ENCODE measurements around the gene NUTF2.
"Not testable (repeated sequence)": the region's sequence is repeated elsewhere in the genome, so short reads cannot be mapped to it uniquely, and the experiment has no call there.

Gene NUTF2

DNA sequence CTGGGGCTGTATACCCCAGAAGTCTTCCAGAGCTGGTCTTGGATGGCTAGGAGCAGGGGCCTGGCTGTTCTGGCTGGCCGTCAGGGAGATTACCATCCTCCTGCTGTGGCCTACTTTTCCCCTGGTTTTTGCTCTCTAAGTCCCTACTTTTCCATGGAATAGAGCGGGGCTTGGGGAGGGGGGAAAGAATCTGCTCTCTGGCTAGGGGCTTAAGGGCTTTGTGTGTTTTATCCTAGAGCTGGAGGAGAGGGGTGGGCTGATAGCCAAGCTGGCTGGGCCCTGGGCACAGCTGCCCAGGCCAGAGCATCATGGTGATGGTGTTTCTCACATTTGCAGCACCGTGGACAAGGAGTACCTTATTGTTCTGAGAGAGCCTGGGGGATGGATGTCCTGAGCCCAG lies 41.6 kb downstream of the NUTF2 start:
- no peak for DNase-seq

DNA sequence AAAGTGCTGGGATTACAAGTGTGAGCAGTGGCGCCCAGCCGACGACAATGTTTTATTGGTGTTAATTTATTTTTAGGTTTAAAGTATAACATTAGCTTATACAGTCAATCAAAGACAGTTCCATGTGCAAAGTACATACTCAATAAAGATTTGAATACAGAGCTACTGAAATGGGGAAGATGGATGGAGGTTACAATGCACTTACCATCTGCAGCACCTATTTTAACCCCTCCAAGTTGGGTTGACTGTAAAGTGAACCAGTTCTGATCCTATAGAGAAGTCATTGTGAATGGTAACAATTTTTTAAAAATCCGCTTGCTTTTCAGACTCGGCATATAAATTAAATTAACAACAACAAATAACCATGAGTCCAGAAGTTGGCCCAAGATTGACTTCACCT lies 45.6 kb downstream of the NUTF2 start:
- no peak for DNase-seq

GRCh38 chr16:67892899-67893742 lies 46.4 kb downstream of the NUTF2 start, which contains the start of gene PSKH1:
PSKH1 (plus strand) TSS chr16:67893254; CDS start chr16:67908750, 15,496 bp downstream.
- DNase-seq = peak; percentile 72

- no peak for DNase-seq
Measured at GRCh38 chr16:67893743-67894399, 47.1 kb downstream of the NUTF2 start.

DNA sequence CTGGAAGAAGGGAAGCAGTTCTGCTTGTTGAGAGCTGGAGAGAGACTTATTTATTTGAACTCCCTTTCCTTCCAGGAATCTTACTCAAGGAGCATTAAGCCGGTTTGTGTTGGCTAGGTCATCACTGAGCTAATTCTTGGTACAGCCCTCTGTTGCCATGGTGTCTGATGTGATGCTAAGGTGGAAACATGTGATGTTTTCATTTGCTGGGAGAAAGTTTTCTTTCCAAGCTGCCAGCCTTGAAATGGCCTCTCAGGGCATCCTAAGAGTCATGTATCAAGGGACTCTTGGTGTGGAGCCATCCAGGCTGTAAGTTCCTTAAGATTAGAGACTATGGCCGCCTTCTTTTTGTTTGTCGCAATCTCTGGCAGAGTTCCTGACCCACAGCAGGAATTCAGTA lies 50.5 kb downstream of the NUTF2 start:
- no peak for DNase-seq

DNA sequence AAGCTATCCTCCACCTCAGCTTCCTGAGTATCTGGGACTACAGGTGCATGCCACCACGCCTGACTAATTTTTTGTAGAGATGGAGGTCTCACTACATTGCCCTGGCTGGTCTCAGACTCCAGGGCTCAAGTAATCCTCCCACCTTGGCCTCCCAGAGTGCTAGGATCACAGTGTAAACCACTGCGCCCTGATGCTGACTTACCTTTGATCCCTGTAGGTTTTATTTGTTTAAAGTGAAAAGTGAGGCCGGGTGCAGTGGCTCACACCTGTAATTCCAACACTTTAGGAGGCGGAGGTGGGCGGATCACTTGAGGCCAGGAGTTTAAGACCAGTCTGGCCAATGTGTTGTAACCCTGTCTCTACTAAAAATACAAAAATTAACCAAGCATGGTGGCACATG lies 55.0 kb downstream of the NUTF2 start:
- no peak for DNase-seq

GRCh38 chr16:67902831-67903230 lies 56.1 kb downstream of the NUTF2 start:
- DNase-seq = no peak

DNA sequence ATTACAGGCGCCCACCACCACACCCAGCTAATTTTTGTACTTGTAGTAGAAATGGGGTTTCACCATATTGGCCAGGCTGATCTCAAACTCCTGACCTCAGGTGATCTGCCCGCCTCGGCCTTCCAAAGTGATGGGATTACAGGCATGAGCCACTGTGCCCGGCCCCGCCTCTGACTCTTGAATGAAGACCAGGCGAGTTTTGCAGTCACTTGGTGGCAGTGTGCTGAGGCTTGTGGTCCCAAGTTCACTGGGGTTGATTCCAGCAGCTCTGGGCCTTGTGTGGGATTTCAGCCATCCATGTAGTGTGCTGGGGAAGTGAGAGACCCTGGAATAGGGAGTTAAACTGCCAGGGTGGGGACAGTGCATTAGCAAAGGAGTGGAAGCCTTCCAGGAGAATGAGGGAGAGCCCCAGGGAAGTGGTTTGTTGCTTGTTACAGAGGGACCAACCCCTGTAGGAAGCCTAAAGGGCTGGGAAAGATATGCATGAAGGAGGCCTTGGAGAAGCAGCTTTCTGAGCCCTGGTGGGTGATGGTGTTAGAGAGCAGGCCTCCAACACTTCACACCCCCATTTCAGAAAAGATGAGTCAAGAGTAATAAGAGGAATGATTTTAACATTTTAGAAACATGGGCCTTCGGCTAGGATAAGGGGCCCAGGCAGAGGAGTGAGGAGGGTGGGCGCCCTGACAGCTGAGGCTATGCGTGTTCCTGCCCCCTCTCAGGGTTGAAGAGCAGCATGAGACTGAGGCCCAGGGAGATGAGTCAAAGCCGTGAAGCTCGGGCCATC lies 60.9 kb downstream of the NUTF2 start:
- no peak for DNase-seq

DNA sequence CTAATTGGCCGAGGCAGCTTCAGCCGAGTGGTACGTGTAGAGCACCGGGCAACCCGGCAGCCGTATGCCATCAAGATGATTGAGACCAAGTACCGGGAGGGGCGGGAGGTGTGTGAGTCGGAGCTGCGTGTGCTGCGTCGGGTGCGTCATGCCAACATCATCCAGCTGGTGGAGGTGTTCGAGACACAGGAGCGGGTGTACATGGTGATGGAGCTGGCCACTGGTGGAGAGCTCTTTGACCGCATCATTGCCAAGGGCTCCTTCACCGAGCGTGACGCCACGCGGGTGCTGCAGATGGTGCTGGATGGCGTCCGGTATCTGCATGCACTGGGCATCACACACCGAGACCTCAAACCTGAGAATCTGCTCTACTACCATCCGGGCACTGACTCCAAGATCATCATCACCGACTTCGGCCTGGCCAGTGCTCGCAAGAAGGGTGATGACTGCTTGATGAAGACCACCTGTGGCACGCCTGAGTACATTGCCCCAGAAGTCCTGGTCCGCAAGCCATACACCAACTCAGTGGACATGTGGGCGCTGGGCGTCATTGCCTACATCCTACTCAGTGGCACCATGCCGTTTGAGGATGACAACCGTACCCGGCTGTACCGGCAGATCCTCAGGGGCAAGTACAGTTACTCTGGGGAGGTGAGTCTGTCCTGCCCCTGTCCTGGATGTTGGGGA lies 62.5 kb downstream of the NUTF2 start:
- DNase-seq = no peak

DNA sequence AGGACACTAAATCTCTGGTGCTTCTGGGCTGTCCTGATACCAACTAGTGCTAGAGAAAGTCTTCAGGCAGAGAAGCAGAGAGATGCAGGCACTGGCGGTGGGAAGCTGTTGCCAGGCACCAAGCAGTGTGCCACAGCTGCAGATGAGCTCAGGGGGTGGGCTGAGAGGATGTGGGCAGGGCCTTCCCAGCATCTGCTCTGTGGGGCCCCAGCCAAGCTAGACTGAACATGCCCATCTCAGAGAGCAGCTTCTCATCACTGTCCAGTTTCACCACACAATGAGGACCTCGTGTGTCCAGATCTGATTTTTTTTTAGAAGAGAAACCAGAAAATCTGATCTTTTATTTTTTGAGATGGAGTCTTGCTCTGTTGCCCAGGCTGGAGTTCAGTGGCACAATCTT lies 63.4 kb downstream of the NUTF2 start:
- peak; percentile 39 for DNase-seq

DNA sequence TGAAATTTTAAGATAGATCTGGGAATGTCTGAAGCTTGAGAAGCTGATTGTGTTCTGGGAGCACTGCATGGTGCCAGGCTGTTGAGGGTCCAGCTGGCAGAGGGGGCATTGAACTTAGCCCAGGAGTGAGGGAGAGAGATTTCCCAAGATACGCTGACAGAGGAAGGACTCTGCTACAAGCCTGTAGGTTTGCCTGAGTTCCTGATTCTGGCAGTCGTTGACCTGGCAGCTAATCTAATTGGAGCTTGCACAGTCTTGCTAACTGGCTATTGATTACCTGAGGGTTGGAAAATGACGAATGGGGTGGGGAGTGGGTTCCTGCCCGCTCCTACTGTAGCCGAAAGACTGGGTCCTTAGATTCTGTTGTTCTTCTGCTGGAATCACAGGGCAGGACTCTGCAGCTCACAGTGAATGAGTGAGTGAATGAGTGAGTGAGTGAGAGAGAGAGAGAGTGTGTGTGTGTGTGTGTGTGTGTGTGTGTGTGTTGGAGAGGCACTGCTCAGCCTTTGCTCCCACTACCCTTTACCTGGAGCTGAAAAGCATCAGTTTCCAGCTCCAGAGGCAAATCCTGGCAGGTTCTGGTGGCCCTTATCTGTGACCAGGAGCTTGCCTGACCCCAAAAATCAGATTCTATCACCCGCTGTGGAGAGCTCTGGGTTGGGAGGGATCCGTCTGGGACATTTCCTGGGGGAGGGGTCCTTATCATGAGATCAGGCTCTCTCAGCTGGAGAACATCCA lies 68.2 kb downstream of the NUTF2 start:
- DNase-seq = no peak

GRCh38 chr16:67915496-67915769 lies 68.7 kb downstream of the NUTF2 start:
- DNase-seq = not testable (repeated sequence)

- no peak for DNase-seq
Measured at GRCh38 chr16:67915831-67916723, 69.3 kb downstream of the NUTF2 start.

GRCh38 chr16:67917140-67917851 lies 70.6 kb downstream of the NUTF2 start:
- DNase-seq = no peak

- no peak for DNase-seq
Measured at GRCh38 chr16:67917852-67918236, 71.1 kb downstream of the NUTF2 start.

DNA sequence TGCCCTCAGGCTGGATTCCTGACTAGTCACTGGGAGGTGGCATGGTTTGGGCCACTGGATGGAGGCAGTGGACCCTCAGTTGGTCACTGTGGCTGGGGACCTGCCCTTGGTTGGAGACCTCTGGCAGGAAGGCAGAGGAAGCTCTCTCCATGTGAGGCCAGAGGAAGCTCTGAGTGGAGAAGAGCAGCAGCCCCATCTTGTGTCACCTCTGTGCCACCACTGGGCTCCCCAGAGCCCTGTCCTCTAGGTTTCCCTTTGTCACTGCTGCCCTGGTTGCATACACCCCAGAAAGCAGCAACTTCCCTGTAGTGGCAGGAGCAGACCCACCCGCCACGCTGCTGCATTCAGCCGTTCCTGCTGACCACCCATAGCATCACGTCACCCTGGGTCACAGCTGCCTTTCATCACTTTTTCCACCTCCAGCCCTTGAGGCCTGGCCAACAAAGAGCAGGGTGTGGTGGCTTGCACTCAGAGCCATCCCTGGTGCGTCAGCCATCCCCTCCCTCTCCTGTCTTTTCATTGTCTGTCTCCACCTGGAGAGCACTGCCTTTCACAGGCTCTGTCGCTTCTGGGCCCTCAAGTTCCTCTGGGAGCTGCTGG lies 73.0 kb downstream of the NUTF2 start:
- no peak for DNase-seq
